Activated CD8-positive, alpha-beta memory T cell treated with anti-CD3 and anti-CD28 coated beads for 4 hours (primary cell): ENCODE measurements around the gene CCNF.

ENCODE experiments used
- DNase-seq, 2 donors: peaks; one replicate each; pipeline ENCODE4 v3.0.0-alpha.2; 2020; ENCODE audit warnings: low read depth in 2 of 2

CCNF gene

GRCh38 chr16:2501946-2502895, 73.0 kb downstream of the CCNF start:
- no peak for DNase-seq

- DNase-seq = no peak
Measured at GRCh38 chr16:2505695-2506094, 76.4 kb downstream of the CCNF start.

- DNase-seq = no peak
Measured at GRCh38 chr16:2507052-2507659, 77.9 kb downstream of the CCNF start.

GRCh38 chr16:2507665-2508064, 78.4 kb downstream of the CCNF start:
- DNase-seq = no peak
